Measurements from ENCODE around the gene ROR2.

The ROR2 gene

DNA sequence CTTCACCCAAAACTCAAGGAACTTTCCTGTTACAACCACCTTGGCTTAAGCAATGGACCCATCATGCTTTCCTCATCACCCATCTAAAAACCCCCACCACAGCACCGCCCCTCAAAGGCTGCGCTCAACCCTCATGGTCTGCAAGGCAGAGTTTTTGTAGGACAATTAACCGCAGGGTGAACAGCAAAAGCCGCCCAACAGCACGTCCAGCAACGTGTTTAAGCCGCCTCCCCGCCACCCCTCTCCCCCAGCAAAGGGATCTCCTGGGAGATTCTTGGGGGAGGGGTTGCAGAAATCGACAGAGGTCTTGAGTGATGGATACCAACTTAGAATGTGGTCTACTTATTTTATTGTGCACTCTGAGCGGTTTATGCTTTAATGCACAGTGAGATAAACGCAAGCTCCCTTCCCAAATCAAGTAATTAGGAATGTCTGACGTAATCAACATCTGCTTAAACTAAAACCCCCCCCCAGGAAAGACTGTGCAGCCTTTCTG is 1.9 kb downstream of the ROR2 start:
- no peak for DNase-seq

DNA sequence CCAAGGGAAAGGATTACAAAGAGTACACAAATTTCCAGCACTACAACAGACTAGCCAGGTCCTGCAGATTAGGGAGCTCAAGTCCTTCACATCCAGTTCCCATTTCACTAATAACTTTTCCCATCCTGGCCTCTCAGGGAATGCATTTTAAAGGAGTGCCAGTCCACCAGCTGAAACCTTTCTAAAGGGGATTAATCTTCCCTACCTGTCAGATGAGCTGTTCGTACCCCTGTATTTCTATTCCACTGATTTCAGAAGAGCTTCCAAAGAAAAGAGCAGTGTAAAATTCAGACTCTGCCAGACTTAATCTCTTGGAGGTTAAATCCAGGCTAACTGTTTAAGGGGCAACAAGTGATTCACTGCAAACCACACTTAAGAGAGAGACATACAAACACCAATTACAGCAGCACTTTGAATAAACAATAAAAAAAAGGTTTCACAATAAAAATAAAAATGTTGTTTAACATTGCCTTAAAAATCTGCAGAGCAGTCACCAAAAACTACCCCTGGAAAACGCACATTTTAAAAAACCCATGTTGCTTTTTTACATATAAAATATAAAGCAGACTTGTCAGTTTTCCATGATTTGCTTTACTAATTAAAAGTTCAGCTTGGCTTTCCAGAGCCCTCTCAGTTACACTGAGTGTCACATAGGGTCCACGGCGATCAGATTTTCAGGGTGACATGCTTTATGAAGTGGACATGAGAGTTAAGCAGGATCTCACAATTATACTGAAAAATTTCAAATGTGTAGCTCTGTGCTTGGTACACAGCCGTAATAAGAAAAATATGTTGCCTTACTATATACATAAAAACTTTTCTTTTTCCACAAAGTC is 3.2 kb downstream of the ROR2 start:
- DNase-seq: no peak

GRCh38 chr9:91946196-91946595 is 3.8 kb downstream of the ROR2 start:
- DNase-seq: no peak

DNA sequence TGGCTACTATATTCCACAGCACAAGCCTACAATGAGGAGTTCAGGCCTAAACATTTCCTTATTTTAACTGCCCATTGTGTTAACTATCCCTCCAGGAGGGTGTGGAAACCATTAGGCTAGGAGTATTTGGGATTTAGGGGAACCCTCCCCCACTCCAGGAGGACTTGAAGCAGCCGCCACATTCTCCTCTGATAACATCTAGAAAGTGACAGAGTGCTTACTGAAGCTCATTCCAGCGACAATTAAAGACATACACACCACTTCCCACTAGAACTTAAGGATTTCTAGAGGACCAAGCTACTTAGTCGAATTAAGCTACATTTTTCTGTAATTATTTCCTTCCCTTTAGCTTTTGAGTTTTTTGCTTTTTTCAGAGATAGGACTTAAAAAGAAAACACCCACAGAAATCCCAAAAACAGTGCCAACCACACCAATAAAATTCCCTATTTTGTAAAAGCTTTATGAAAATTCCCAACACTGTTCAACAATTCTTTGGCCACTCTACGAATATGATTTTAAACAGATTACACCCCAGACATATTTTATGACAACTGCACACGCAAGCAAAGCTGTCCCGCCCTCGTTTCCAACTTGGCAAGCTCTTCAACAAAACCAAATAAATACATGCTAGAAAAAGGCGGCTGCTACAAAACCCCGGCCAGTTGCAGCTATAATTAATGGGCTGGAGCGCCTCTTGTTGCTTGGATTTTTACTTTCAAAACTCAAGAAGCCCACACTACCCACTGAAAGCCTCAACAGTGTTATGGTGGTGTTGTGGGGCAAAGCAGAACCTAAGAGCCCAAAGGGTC is 4.5 kb downstream of the ROR2 start:
- no peak for DNase-seq

- no peak for DNase-seq
Observed at GRCh38 chr9:91944711-91945110, 5.3 kb downstream of the ROR2 start.

GRCh38 chr9:91943478-91944470 is 6.3 kb downstream of the ROR2 start:
- no peak for DNase-seq

GRCh38 chr9:91942201-91942600 is 7.8 kb downstream of the ROR2 start:
- DNase-seq: no peak

DNA sequence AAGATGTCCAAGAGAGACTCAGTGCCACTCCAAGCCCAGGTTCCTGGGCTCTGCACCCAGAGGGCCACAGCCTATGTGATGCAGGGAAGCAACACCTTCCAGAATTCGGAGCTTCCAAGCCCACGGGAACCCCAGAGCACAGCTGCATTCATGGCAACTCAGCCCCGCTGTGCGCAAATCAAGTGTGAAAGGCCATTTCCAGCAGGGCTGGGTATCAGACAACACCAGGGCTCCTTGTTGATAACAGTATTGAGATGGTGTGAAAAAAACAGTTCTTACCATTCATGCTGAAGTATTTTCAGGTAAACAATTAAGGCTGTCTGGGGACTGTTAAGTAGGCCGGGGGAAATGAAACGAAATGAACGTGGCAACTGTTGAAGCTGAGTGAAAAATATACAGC is 10.1 kb downstream of the ROR2 start:
- no peak for DNase-seq

DNA sequence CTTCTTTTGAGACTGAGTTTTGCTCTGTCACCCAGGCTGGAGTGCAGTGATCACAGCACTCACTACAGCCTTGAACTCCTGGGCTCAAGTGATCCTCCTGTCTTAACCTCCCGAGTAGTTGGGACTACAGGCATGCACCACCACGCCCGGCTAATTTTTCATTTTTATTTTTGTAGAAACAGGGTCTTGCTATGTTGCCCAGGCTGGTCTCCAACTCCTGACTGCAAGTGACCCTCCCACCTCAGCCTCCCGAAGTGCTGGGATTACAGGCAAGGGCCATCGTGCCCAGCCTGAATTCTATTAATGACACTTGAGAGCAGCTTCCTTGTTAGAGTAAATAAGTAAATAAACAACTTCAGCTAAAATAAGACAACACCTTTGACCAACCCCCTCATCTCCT is 12.3 kb downstream of the ROR2 start:
- no peak for DNase-seq

DNA sequence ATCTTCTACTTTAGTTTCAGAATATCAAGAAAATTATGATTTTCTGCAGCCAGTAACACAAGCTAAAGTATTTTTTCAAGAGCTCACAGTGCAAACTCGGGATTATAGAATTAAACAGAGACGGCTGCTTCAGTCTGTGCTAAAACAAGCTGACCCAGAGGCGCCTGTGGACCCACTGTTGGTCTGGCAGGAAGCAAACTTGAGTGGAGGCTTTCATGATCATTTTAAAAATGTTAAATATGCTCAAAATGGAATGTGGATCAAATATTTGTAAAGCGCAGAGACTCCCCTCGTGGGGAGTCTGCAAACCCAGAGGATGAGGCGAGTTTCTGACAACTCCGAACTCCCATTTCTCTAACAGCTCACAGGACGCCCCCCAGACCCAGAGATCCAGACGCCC is 13.0 kb downstream of the ROR2 start:
- DNase-seq: no peak

DNA sequence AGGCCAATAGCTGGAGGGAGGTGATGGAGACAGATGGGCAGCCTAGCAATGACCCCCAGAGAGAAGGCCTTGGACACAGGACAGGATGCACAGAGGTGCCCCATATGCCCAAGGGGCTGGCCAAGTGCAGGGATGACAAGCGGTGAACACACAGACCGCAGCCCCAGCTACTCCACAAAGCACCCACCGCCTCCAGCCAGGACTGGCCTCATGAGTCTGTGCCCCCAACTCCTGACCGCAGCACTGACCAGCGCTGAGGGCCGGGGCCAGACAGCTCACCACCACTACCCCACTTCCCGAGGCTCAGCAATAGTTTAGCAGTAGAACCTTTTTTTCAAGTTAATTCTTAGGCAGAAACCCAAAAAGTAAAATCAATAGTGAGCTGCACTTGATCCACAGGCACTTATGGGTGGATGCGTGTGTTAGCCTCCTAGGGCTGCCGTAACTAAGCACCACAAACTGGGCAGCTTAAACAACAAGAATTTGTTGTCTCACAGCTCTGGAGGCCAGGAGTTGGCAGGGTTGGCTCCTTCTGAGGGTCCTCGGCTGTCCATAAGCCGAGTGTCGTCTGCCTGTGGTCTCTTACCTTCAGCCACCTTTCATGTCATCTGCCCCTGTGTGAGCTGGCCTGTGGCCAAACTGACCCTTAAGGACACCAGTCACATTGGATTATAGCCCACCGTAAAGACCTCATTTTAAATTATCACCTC is 14.1 kb downstream of the ROR2 start:
- no peak for DNase-seq

DNA sequence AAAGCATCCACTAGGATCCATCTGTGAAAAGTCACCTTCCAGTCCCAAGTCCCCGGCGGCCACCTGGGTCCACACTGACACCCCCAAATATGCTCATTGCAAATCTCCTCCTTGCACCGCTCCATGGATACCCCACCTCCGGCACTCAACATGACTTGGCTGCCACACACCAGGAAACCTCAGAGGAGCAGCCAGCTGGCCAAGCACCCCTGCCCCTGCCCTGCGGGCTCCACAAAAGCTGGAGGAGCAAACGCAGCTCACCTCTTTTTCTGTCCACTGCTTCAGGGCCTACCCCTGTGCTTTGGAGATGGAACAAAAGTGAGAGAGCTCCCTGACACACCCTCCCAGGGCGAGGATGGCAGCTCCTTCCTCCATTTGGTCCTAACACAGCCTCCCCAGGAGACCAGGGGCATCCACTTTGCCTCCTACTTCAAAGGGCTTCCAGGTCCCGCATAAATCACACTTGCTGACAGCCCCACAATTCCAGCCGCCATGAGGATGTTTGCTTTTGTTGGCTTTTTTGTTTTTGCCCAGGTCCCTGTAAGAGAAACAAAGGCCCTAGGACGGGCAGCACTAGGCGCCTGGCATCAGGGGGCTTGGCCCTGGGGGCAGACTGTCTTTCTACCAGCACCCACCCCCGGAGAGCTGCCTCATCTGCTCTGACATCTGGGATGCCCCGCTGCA is 14.8 kb downstream of the ROR2 start:
- DNase-seq: peak; percentile 44

DNA sequence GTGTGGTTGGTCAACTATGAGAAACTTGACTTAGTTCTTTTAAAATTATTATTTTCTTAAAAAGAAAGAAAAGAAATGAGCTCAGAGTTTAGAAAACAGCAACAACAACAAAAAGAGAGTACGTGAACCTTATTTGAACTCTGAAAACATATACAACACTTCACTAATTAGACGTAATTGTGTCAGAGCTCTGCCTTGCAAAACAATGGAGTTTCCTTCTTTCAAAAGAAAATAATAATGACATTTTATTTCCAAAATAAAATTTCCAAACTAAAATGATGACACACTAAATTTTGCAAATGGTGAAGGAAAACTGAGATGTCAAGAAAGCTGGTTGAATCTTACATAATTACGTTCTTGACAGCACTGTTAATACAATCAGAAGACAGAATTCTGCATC is 15.4 kb downstream of the ROR2 start:
- DNase-seq: no peak

DNA sequence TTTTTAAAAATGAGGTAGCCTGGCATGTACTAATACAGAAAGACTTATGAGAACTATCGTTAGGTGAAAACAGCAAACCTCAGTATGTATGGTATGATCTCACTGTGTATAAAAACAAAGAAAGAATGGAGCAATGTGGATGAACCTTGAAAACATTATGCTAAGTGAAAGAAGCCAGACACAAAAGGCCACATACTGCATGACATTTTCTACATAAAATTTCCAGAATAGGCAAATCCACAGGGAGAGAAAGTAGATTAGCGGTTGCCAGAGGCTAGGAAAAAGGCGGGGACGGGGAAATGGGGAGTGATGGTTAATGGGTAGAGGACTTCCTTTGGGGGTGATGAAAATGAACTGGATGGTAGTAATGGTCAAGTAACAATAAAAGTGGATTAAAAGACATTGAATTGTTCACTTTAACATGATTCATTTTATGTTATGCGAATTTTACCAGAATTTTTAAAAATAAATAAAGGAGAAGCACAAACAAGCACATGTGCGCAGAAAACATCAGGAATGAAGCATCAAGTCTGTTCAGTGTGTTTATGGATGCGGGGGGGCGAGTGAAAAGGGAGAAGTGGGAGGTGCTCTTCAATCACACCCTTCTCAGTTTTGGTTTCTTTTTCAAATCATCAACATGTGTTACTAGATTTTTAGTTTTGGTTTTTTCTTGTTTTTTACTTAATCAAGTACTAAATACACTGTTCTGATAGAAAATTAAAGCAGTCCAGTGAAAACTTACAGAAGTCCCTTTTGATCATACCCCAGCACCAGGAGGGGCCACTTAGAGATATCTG is 16.3 kb downstream of the ROR2 start:
- no peak for DNase-seq

DNA sequence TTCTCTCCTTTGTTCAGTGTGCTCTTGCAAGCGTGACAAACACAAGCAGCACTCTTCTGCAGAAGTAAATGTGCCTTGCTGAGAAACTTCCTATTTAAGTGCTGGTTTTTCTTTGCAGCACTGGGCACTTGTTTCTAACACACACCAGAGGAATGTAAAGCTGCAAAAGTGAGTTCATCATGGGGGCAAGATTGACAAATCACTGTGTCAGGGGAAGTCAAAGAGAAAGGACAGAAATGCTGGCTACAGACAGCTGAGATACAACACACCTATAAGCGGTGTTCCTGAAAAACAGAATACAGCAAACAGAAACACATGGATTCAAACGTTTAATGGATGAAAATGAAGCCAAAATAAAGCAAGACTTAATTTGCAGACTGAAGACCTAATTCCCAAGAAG is 19.6 kb downstream of the ROR2 start:
- DNase-seq: no peak

DNA sequence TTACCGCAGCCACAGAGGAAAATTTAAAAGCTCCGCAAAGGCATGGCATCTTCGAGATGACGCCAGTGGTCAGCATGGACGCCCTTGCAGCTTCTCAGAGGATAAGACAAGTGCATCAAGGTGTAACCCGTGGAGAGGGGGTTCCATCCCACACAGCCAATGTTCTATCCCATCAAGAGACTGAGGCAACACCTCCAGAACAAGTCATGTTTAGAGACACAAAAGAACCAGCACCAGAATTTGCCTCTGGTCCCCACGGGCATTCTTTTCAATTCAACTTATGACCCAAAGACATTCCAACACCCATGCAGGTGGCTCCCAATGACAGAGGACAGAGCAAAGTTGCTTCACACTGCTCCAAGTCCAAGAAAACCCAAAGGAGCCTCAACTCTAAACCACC is 20.7 kb downstream of the ROR2 start:
- DNase-seq: no peak

DNA sequence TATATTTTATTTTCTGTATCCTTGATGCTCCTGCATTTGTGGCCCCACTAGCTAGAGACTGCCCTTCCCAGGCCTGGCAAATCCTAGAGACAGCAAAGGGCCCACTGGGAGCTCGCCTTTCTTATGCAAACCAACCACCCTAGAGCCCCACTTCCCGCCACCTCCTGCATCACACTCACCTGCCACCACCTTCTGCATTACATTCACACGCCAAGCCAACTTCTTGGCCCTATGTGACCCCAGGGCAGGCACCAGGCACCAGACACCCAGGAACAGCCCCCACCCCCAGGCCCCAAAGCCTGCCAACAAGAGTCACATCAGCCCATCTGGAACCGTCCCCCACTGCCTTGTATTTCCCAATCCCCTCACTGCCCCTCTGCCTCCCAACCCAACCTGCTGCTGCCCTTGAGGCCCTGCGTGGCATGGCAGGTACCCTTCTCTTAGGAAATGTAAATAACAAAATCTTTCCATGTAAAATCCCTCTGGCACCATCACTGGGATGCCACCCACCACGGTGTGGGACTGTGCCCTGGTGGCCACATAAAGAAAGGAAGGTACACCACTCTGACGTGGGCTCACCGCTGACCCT is 22.0 kb downstream of the ROR2 start:
- DNase-seq: no peak

GRCh38 chr9:91924090-91924489 is 25.9 kb downstream of the ROR2 start:
- no peak for DNase-seq

- DNase-seq: no peak
Observed at GRCh38 chr9:91923145-91923544, 26.9 kb downstream of the ROR2 start.

GRCh38 chr9:91921371-91921770 is 28.7 kb downstream of the ROR2 start:
- DNase-seq: no peak

Data from NCI-H345 (cell line).